ENCODE data around the gene PBX1.

DNA sequence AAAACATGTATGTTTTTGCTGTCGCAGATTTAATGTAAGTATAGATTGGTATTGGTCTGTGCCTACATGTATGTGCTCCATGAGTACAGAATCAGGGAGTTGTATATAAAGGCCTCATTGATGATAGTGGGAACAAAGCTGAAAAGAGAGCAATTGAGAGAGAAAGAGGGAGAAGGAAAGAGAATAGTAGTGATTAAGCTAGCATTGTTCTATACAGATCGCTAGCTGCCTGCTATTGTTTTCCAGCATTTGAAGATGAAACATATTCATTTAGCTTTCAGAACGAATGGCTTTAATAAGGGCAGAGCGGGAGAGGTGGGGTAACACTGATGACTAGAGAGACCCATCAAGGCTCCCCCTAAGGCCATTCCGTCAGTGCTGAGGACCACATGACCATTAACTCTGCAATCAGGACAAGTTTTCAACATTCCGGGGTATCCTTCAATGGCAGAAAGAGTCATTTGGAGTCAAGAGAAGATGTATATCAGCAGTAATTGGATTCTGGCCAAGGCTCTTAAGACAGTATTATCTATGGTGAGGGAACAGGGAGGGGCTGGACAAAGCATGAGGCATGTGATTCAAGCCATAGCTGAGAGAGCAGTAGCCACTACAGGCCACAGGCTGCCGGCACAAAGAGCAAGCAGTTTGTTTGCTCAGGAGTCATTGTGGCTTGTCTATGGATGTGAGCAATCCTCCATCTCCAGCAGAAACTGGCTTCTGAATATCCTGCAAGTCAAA, 176.5 kb downstream of the PBX1 start:
- TF ChIP-seq EZH2phosphoT487 (IDR thresholded peaks at IDR 0.05; ENCODE audit: borderline replicate concordance, low read length) (no peak), EZH2 (IDR thresholded peaks at IDR 0.05; ENCODE audit: low read length, unreplicated experiment) (no peak)
- TF ChIP-seq, protein P1, sequence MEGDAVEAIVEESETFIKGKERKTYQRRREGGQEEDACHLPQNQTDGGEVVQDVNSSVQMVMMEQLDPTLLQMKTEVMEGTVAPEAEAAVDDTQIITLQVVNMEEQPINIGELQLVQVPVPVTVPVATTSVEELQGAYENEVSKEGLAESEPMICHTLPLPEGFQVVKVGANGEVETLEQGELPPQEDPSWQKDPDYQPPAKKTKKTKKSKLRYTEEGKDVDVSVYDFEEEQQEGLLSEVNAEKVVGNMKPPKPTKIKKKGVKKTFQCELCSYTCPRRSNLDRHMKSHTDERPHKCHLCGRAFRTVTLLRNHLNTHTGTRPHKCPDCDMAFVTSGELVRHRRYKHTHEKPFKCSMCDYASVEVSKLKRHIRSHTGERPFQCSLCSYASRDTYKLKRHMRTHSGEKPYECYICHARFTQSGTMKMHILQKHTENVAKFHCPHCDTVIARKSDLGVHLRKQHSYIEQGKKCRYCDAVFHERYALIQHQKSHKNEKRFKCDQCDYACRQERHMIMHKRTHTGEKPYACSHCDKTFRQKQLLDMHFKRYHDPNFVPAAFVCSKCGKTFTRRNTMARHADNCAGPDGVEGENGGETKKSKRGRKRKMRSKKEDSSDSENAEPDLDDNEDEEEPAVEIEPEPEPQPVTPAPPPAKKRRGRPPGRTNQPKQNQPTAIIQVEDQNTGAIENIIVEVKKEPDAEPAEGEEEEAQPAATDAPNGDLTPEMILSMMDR (conservative IDR thresholded peaks at IDR 0.05; ENCODE audit: low read depth, low read length) = no peak
